ENCODE results near the gene WDR88.

The WDR88 gene

GRCh38 chr19:33132425-33132824 is 511 bp downstream of the WDR88 start:
- TF ChIP-seq CTCF (IDR thresholded peaks at IDR 0.05) = peak; percentile 41

DNA sequence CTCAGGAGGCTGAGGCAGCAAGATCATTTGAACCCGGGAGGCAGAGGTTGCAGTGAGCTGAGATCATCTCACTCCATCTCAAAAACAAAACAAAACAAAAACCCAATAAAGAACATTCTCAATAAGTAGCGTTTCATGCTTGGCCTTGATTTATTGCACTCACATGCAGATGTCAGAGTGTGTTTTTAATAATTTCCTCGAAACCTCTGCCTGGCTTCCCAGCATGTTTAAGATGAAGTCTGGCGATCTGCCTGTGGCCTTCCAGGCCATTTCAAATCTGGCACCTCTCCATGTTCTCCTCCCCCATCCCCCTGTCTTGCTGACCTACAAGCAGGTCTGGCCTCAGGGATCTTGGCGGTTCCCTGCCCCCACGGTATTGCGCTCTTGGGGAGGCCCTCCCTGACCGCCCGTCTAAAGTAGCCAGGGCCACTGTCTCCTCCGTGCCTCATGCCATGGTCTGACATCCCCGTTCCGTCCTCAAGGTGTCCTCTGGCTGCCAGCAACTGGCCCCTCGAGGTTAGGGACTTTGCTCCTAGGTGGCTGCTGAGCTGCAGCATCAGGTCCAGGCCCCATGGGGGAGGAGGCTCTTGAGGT is 1.6 kb downstream of the WDR88 start:
- TF ChIP-seq CTCF (IDR thresholded peaks at IDR 0.05) = no peak

- no peak for TF ChIP-seq CTCF (IDR thresholded peaks at IDR 0.05)
Observed at GRCh38 chr19:33134571-33135041, 2.7 kb downstream of the WDR88 start.

GRCh38 chr19:33139165-33139564 is 7.3 kb downstream of the WDR88 start:
- TF ChIP-seq CTCF (IDR thresholded peaks at IDR 0.05) = no peak

DNA sequence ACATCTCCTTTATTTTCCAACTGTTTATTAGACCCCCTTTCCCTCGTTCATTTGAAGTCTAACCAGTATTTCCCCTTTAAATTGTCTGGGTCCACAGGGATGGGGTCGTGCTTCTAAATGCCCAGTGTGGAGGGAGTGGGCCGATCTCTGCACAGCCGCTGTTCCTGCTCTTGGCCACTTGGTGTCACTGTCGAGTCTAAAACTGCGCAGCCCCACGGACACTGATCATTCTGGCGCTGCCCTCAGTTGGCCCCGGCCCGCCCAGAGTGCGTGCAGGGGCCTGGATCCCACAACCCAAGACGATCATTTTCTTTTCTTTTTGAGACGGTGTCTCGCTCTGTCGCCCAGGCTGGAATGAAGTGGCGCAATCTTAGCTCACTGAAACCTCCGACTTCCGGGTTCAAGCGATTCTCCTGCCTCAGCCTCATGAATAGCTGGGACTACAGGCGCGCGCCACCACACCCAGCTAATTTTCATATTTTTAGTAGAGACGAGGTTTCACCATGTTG is 12.0 kb downstream of the WDR88 start:
- TF ChIP-seq CTCF (IDR thresholded peaks at IDR 0.05) = peak; percentile 98

DNA sequence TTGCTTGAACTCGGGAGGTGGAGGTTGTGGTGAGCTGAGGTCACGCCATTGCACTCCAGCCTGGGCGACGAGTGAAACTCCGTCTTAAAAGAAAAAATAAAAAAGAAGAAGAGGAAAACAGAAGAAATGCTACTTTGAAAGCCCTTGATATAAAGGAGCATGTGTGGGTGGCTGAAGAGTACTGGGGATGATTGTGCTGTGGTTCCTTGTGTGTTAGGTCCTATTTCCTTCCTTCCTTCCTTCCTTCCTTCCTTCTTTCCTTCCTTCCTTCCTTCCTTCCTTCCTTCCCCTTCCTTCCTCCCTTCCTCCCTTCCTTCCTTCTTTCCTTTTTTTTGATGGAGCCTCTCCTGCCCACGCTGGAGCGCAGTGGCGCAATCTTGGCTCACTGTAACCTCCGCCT is 14.3 kb downstream of the WDR88 start:
- TF ChIP-seq CTCF (IDR thresholded peaks at IDR 0.05) = no peak

DNA sequence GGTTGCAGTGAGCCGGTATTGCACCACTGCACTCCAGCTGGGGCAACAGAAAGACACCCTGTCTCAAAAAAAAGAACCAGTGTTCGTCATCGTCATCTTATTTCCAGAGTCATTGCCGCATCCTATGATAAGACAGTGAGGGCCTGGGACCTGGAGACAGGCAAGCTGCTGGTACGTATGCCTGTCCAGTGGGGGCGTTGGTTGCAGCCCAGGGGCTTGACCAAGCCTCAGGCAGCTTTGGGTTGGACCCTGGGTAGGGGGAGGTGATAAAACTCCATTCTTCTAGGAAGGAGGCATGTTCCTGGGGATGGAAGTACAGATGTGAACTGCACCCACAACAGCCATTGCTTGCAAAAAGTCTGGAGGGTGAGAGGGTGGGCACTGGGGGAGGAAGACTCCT is 15.6 kb downstream of the WDR88 start:
- TF ChIP-seq CTCF (IDR thresholded peaks at IDR 0.05) = no peak

Data from LNCAP (cell line).